Measurements from ENCODE around the gene CLPSL2.

Gene CLPSL2

GRCh38 chr6:35801148-35801547 lies 24.8 kb downstream of the CLPSL2 start:
- Histone ChIP-seq H3K4me3 (replicated peaks; ENCODE audit: insufficient read depth, low read length) (no peak overlapping the region), H3K27me3 (ENCODE audit: insufficient read depth, poor library complexity, severe bottlenecking) (no peaks in the 10 kb centered on the region), H3K27ac (replicated peaks) (no peak overlapping the region)
- TF ChIP-seq POLR2AphosphoS5 (IDR thresholded peaks at IDR 0.05; ENCODE audit: low read depth) = no peak
- no peak for TF ChIP-seq REST (IDR thresholded peaks at IDR 0.05; ENCODE audit: insufficient replicate concordance, low read depth)
- no peak for TF ChIP-seq SPI1 (IDR thresholded peaks at IDR 0.05; ENCODE audit: borderline replicate concordance, low read depth)
- no peak for TF ChIP-seq GABPA (IDR thresholded peaks at IDR 0.05; ENCODE audit: low read depth)
- TF ChIP-seq CTCF (IDR thresholded peaks at IDR 0.05; ENCODE audit: insufficient read depth, low read length) = no peak
- no peak for DNase-seq (ENCODE audit: low read depth in 1 of 2, low spot score in 1 of 2)

- peak in 1 of 2 experiments; percentile 8 for DNase-seq (ENCODE audit: low read depth in 1 of 2, low spot score in 1 of 2)
- H3K4me3 ChIP-seq (replicated peaks; ENCODE audit: insufficient read depth, low read length) = no peak within 1 kb of the TSS
- H3K27ac ChIP-seq (replicated peaks) = no peak within 1 kb of the TSS
- peak; percentile 98 for TF ChIP-seq REST (IDR thresholded peaks at IDR 0.05; ENCODE audit: insufficient replicate concordance, low read depth)
- TF ChIP-seq SPI1 (IDR thresholded peaks at IDR 0.05; ENCODE audit: borderline replicate concordance, low read depth) = no peak
- TF ChIP-seq POLR2AphosphoS5 (IDR thresholded peaks at IDR 0.05; ENCODE audit: low read depth) = no peak
- no peak for TF ChIP-seq GABPA (IDR thresholded peaks at IDR 0.05; ENCODE audit: low read depth)
- no peaks in the 10 kb centered on the region for H3K27me3 ChIP-seq (ENCODE audit: insufficient read depth, poor library complexity, severe bottlenecking)
Measured at GRCh38 chr6:35804996-35805736, 28.8 kb downstream of the CLPSL2 start, which contains the start of gene LHFPL5. Gene LHFPL5 (plus strand): TSS chr6:35805352. CDS start chr6:35805671, 319 bp downstream.

DNA sequence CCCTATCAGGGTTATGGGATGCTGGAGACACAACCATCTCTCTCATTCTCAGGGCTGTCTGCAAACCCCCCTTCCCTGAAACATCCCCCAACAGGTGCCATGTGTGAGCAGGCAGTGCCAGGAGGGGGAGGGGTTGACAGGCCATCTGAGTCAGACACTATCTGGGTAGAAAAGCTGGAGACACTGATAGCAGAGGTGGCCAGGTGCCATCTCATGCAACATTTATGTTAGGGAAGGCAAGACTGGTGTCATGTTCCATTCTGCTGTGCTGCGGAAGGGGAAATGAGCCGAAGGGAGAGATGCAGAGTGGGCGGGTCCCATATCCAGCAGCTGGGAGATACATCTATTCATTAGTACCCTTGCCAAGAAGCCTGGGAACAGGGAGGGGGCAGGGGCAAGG lies 32.3 kb downstream of the CLPSL2 start:
- no peak for TF ChIP-seq CTCF (IDR thresholded peaks at IDR 0.05; ENCODE audit: insufficient read depth, low read length)
- Histone ChIP-seq H3K4me3 (replicated peaks; ENCODE audit: insufficient read depth, low read length) (no peak overlapping the region), H3K27ac (replicated peaks) (no peak overlapping the region), H3K27me3 (ENCODE audit: insufficient read depth, poor library complexity, severe bottlenecking) (no peaks in the 10 kb centered on the region)
- DNase-seq (ENCODE audit: low read depth in 1 of 2, low spot score in 1 of 2) = no peak

DNA sequence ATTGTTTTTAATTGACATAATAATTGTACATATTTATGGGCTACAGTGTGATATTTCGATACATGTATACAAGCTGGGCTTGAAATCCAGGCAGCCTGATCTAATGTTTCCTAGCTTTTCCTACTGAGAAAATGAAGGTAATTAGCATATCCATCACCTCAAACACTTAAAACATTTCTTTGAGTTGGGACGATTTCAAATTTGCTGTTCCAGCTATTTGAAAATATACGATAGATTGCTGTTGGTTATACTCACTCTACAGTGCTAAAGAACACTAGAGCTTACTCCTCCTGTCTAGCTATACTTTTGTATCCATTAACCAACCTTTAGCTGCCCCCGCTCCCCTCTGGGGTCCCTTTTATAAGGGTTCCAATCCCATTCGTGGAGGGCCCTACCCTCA lies 33.4 kb downstream of the CLPSL2 start:
- TF ChIP-seq REST (IDR thresholded peaks at IDR 0.05; ENCODE audit: insufficient replicate concordance, low read depth) (no peak), CTCF (IDR thresholded peaks at IDR 0.05; ENCODE audit: insufficient read depth, low read length) (no peak), POLR2AphosphoS5 (IDR thresholded peaks at IDR 0.05; ENCODE audit: low read depth) (no peak), SPI1 (IDR thresholded peaks at IDR 0.05; ENCODE audit: borderline replicate concordance, low read depth) (no peak), GABPA (IDR thresholded peaks at IDR 0.05; ENCODE audit: low read depth) (no peak)
- Histone ChIP-seq H3K27ac (replicated peaks) (no peak overlapping the region), H3K4me3 (replicated peaks; ENCODE audit: insufficient read depth, low read length) (no peak overlapping the region), H3K27me3 (ENCODE audit: insufficient read depth, poor library complexity, severe bottlenecking) (no peaks in the 10 kb centered on the region)
- no peak for DNase-seq (ENCODE audit: low read depth in 1 of 2, low spot score in 1 of 2)

All from HL-60 (cell line).